Activated T-cell treated with anti-CD3 and anti-CD28 coated beads, Interleukin-2, amount 50 U/mL, for 1 hour (primary cell): ENCODE results near the gene ABCG5.

Experiments
- DNase-seq: peaks from one replicate; pipeline ENCODE4 v3.0.0-alpha.2; 2020

The ABCG5 gene

DNA sequence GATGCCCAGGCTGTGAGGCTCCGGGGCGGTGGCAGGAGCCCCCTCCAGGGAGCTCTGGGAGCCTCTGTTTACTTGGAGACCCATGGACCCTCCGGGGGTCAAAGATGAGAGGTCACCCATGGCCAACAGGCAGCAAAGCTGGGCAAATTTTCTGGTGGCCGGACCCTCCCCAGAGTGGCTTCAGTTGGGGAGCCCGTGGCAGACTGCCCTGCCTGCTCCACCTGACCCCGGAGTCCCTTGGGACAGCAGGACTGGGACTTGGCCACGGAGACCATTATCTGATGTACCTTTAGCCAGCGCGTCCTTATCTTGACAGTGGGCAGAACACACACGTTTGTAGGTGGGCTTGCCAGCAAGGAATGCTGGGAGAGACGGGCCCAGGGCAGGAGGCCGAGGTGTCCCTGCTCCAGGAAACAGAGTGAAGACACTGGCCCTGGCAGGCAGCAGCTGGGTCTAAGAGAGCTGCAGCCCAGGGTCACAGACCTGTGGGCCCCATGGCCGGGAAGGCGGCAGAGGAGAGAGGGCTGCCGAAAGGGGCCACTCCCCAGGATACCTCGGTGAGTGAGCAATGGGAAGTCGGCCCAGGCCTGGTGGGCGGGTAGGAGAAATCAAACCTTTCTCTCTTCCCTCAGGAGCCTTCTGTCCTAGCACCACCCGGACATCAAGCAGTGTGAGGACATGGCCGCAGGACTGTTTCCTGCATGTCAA lies at the start of gene ABCG5, which contains the start of gene ABCG8:
Gene ABCG5 (minus strand): TSS at position 280 of the 708 bp plus-strand sequence. CDS start 160 bp downstream, at position 120.
Gene ABCG8 (plus strand): TSS at position 412 of the 708 bp plus-strand sequence. CDS start 83 bp downstream, at position 495.
- no peak for DNase-seq

GRCh38 chr2:43887176-43887575 lies 48.5 kb upstream of the ABCG5 start:
- DNase-seq: no peak

DNA sequence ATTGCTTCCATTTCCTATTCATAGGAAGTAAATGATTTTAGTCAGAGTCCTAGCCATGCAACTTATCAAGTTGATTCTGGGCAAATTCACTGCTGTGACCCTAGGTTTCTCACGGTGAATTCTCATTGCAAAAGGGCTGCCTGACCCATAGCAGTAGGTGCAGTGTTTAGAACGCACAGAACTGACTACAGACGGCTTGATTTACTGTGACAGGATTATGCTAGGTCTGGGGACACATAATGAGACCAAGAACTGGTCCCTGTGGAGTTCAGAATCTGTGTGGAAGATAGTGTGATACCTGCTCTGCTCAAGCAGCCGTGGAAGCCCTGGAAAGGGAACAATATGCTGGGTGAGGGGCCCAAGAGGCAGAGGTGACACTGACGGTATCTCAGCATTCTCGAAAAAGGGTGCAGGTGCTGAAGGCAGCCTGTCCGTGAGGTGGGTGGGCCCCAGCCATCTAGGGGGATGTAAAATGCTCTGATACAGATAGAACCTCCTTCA lies 46.5 kb upstream of the ABCG5 start:
- no peak for DNase-seq

DNA sequence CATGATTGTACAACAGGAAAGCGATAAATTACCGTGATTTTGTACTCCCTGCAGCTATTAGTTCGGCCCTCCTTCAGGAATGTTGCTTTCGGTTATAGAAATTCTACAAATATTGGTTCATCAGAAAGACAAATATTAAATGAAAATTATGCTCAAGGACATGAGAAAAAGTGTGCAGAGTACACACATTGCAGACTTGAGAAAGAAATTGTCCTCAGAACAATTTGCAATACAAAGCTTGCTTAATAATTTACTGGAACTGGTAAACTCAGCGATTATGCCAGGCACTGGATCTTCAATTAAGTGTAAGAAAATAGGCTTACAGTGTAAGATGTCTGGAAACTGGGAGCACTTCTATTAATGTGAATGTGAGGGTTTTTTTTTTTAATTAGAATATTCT lies 46.0 kb upstream of the ABCG5 start:
- DNase-seq: no peak

- DNase-seq: no peak
These were observed 43.7 kb upstream of the ABCG5 start for GRCh38 chr2:43882312-43882711.

DNA sequence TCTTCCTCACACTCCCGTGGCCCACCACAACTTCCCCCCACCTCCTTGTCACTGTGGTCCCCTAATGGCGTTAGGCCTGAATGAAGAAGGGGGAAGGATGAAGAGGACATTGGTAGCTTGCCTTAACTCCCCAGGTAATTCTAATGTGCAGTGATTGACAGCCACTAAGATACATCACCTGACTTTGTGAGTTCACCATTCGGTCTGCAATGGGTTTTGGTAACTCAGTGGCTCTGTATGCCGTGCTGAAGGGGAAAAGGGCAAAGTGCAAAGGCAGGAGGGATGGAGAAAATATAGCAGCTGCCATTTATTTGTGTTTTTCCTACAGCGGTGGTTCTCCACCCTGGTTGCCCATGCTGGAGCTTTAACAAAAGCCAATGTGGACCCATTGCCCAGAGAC lies 42.3 kb upstream of the ABCG5 start:
- DNase-seq: no peak

DNA sequence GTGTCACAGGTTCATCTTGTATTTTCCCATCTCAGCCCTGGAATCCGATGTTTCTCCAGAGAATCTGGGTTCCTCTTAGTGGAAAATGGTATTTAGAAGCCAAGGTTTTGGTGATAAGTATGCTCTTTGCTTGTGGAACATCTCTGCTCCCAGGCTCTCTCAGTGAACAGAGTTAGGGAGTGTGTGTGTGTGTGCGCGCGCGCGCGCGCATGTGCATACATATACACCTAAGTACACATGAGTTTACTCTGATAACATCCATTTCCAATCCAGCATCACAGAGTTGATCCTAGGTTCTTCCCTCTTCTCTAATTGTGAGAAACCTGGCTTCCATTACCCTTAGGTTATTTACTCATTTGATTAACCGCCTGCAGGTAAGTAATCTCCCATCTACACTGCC lies 41.8 kb upstream of the ABCG5 start:
- no peak for DNase-seq

DNA sequence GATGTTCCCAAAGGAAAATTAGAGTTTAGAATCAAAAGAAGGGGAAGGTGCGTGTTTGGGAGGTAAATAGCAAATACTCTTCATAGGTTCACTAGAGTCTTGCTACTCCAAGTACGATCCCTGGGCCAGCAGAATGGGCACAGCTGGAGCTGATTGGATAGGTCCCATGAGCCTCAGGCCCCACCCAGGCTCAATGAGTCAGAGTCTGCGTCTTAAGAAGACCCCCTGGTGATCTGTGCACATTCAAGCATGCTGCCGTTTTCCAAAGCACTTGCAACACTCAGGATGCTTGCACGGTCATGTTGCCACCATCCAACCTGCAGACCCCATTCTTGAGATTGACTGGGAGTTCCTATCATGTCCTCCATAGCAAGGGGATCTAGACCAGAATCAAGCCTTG lies 40.6 kb upstream of the ABCG5 start:
- DNase-seq: no peak

DNA sequence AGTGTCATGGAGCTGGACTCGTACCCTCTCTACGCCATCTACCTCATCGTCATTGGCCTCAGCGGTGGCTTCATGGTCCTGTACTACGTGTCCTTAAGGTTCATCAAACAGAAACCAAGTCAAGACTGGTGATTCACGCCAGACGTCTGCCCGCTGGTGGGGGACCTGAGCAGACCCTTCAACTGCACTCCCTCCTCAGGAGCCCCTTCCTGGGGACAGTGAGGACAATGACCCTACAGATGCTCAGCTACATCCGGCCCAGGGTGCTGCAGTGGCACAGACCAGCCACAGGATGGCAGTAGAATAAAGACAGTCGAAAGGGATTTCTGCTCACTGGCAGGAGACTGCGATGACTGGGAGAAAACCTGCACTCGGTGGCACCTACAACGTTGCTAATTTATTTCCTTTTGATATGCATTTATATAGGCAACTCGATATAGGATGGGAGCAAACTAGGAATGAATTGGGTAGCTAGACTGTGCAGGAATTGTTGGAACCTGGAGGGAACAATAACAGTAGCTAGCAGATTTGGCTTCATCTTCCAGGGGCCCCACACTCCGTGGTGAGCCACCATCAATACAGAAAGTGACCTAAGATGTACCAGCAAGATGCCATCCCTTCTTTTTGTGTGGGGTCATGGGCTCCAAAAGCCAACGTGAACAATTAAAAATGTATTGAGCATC lies 39.3 kb upstream of the ABCG5 start:
- DNase-seq: peak; percentile 61

DNA sequence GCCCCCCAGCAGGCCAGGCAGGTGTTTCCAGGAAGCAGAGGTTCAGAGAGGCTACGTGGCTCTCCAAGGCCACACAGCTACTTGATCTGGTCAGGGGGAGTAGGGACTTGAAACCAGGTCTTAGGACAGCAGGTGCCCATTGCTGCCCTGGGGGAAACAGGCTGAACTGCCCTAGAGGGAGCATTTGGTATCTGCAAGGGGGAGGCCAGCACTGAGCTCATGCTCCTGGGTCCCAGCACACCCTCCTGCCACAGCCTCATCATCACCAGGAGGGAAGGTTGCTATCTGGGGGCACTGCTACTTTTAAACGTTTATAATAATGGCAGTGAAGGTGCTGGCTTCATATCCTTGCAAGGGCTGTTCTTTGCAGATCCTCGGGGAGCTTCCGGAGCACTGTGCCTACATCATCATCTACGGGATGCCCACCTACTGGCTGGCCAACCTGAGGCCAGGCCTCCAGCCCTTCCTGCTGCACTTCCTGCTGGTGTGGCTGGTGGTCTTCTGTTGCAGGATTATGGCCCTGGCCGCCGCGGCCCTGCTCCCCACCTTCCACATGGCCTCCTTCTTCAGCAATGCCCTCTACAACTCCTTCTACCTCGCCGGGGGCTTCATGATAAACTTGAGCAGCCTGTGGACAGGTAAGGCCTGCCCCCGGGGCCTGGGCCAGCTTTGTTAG lies 36.3 kb upstream of the ABCG5 start:
- no peak for DNase-seq

- DNase-seq: no peak
These were observed 33.5 kb upstream of the ABCG5 start for GRCh38 chr2:43872151-43872550.

- no peak for DNase-seq
These were observed 16.7 kb upstream of the ABCG5 start for GRCh38 chr2:43855292-43855691.

- no peak for DNase-seq
These were observed 16.0 kb upstream of the ABCG5 start for GRCh38 chr2:43854671-43855070.

GRCh38 chr2:43853141-43854081 lies 14.8 kb upstream of the ABCG5 start:
- DNase-seq: no peak

GRCh38 chr2:43852196-43852730 lies 13.6 kb upstream of the ABCG5 start:
- no peak for DNase-seq

- no peak for DNase-seq
These were observed 12.7 kb upstream of the ABCG5 start for GRCh38 chr2:43851011-43851980.

DNA sequence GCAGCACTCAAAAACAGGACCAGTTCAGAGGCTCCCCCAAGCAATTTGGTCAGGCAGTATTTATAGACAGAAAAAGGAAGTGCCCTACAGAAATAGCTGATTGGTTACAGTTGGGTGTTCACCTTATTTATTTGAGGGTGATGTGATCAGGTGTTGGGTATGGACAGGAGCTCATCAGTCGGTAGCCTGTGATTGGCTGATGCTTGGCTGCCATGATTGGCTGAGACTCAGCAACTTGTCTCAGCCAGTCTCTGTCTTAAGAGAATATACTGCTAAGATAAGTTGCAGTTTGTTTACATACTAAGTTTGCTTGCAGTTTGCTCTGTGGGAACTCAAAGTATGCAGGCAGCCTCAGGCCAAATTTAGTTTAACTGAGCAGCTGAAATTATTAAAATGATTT lies 9.6 kb upstream of the ABCG5 start:
- no peak for DNase-seq

DNA sequence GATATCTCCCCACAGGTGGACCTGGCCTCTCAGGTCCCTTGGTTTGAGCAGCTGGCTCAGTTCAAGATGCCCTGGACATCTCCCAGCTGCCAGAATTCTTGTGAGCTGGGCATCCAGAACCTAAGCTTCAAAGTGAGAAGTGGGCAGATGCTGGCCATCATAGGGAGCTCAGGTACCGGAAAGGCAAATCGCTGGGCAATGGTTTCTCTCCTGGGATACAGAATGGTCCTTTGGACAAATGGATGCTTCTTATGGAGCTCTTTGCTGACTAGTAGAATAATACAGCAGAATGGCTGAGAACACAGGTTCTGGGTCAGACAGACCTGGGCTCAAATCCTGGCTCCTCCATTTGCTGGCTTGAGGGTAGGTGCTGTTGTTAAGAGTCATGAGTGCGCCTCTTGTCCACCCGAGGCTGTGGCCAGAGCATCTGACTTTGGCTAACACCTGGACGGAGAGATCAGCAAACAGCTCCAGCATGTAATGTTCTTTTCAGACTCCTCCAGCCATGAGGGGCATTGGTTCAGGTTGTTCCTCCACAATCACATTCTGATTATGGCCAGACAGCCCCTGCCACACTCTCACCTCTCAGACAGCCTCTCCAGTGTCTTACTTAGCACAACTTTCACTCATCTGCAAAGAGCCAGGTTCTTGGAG lies 7.6 kb upstream of the ABCG5 start:
- DNase-seq: no peak

- DNase-seq: no peak
These were observed 6.5 kb upstream of the ABCG5 start for GRCh38 chr2:43845181-43845580.

- DNase-seq: no peak
These were observed 4.2 kb upstream of the ABCG5 start for GRCh38 chr2:43842866-43843226.
